ENCODE results near the gene IQGAP2.

Gene IQGAP2

GRCh38 chr5:76720988-76721569 is 318.0 kb downstream of the IQGAP2 start:
- TF ChIP-seq, protein P1, sequence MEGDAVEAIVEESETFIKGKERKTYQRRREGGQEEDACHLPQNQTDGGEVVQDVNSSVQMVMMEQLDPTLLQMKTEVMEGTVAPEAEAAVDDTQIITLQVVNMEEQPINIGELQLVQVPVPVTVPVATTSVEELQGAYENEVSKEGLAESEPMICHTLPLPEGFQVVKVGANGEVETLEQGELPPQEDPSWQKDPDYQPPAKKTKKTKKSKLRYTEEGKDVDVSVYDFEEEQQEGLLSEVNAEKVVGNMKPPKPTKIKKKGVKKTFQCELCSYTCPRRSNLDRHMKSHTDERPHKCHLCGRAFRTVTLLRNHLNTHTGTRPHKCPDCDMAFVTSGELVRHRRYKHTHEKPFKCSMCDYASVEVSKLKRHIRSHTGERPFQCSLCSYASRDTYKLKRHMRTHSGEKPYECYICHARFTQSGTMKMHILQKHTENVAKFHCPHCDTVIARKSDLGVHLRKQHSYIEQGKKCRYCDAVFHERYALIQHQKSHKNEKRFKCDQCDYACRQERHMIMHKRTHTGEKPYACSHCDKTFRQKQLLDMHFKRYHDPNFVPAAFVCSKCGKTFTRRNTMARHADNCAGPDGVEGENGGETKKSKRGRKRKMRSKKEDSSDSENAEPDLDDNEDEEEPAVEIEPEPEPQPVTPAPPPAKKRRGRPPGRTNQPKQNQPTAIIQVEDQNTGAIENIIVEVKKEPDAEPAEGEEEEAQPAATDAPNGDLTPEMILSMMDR (IDR thresholded peaks at IDR 0.05; ENCODE audit: insufficient read depth, low read length, poor library complexity, severe bottlenecking), result no peak
- no peak for DNase-seq (ENCODE audit: extremely low read depth, insufficient read length)

GRCh38 chr5:76723266-76723665 is 320.2 kb downstream of the IQGAP2 start:
- TF ChIP-seq, protein P1 (IDR thresholded peaks at IDR 0.05; ENCODE audit: insufficient read depth, low read length, poor library complexity, severe bottlenecking), result no peak
- no peak overlapping the region for H3K4me3 ChIP-seq (replicated peaks; ENCODE audit: low read depth, low read length)
- no peak for DNase-seq (ENCODE audit: extremely low read depth, insufficient read length)
- H3K27me3 ChIP-seq (replicated peaks; ENCODE audit: control insufficient read depth, insufficient read depth, low read length), result no peaks in the 10 kb centered on the region
- H3K36me3 ChIP-seq (ENCODE audit: control insufficient read depth, insufficient read depth, low read length), result no peaks in the 10 kb centered on the region

More at GRCh38 chr5:76720988-76721569, 318.0 kb downstream of the IQGAP2 start:
- H3K36me3 ChIP-seq (ENCODE audit: control insufficient read depth, insufficient read depth, low read length), result no peaks in the 10 kb centered on the region
- peak overlapping the region; percentile 16 for H3K4me3 ChIP-seq (replicated peaks; ENCODE audit: low read depth, low read length)
- H3K27me3 ChIP-seq (replicated peaks; ENCODE audit: control insufficient read depth, insufficient read depth, low read length), result no peaks in the 10 kb centered on the region

GRCh38 chr5:76723906-76724305 is 320.8 kb downstream of the IQGAP2 start:
- no peak for DNase-seq (ENCODE audit: extremely low read depth, insufficient read length)
- TF ChIP-seq, protein P1 (IDR thresholded peaks at IDR 0.05; ENCODE audit: insufficient read depth, low read length, poor library complexity, severe bottlenecking), result no peak
- no peaks in the 10 kb centered on the region for H3K36me3 ChIP-seq (ENCODE audit: control insufficient read depth, insufficient read depth, low read length)
- no peaks in the 10 kb centered on the region for H3K27me3 ChIP-seq (replicated peaks; ENCODE audit: control insufficient read depth, insufficient read depth, low read length)
- H3K4me3 ChIP-seq (replicated peaks; ENCODE audit: low read depth, low read length), result no peak overlapping the region

DNA sequence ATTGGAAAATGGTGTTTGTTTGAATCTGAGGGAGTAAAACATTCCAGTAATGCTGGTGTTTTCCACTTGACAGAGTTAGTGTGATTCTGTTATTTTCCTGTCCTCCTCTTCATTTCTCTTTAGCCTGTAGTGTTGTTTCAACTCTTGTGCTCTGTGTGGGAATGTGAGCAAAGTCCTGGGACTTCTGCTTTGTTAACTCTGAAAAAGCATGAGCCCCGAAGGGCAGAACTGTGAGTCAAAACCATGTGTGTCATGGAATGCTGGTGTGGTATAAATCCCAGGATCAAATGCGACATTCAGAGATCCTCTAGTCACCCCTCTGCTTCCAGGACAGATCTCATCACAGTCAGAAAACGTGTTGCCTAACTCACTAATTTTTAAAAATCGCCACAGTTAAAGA is 321.8 kb downstream of the IQGAP2 start:
- Histone ChIP-seq H3K4me3 (replicated peaks; ENCODE audit: low read depth, low read length) (no peak overlapping the region), H3K36me3 (ENCODE audit: control insufficient read depth, insufficient read depth, low read length) (no peaks in the 10 kb centered on the region), H3K27me3 (replicated peaks; ENCODE audit: control insufficient read depth, insufficient read depth, low read length) (no peaks in the 10 kb centered on the region)
- no peak for DNase-seq (ENCODE audit: extremely low read depth, insufficient read length)
- TF ChIP-seq, protein P1 (IDR thresholded peaks at IDR 0.05; ENCODE audit: insufficient read depth, low read length, poor library complexity, severe bottlenecking), result no peak

GRCh38 chr5:76728965-76729364 is 325.9 kb downstream of the IQGAP2 start:
- TF ChIP-seq, protein P1 (IDR thresholded peaks at IDR 0.05; ENCODE audit: insufficient read depth, low read length, poor library complexity, severe bottlenecking), result no peak
- no peak for DNase-seq (ENCODE audit: extremely low read depth, insufficient read length)
- Histone ChIP-seq H3K27me3 (replicated peaks; ENCODE audit: control insufficient read depth, insufficient read depth, low read length) (no peaks in the 10 kb centered on the region), H3K4me3 (replicated peaks; ENCODE audit: low read depth, low read length) (no peak overlapping the region), H3K36me3 (ENCODE audit: control insufficient read depth, insufficient read depth, low read length) (no peaks in the 10 kb centered on the region)

Data from GM06990 (cell line).